Mucosa of stomach (tissue), 1 donor: ENCODE measurements around the gene DEDD.

ENCODE experiments used
- H3K27me3 ChIP-seq: one replicate; pipeline ENCODE4 v1.7.0; 2013; ENCODE audit warnings: mild to moderate bottlenecking, low read length; ENCODE audit not compliant: control insufficient read depth, insufficient read depth
- H3K36me3 ChIP-seq: one replicate; pipeline ENCODE4 v1.7.0; 2013; ENCODE audit warnings: low read length; ENCODE audit not compliant: control insufficient read depth, insufficient read depth
- H3K4me1 ChIP-seq: one replicate; pipeline ENCODE4 v1.7.0; 2013; ENCODE audit warnings: mild to moderate bottlenecking, low read length; ENCODE audit not compliant: control insufficient read depth, insufficient read depth
- H3K4me3 ChIP-seq: one replicate; pipeline ENCODE4 v1.7.0; 2013; ENCODE audit warnings: low read length
- H3K9ac ChIP-seq: one replicate; pipeline ENCODE4 v1.7.0; 2013; ENCODE audit warnings: mild to moderate bottlenecking, low read length, moderate library complexity
- H3K9me3 ChIP-seq: one replicate; pipeline ENCODE4 v1.7.0; 2013; ENCODE audit warnings: mild to moderate bottlenecking, low read length, moderate library complexity; ENCODE audit not compliant: control insufficient read depth
- donor health status: Pancreatic carcinoma.

DEDD gene

GRCh38 chr1:161085165-161085564, 47.3 kb downstream of the DEDD start:
- Histone ChIP-seq H3K27me3 (no peaks in the 10 kb centered on the region), H3K4me3 (no peak overlapping the region), H3K9ac (peak overlapping the region; percentile 91), H3K4me1 (peaks cover 91% of the 10 kb centered on the region), H3K36me3 (no peaks in the 10 kb centered on the region), H3K9me3 (no peaks in the 10 kb centered on the region)

GRCh38 chr1:161084597-161084988, 47.9 kb downstream of the DEDD start:
- no peaks in the 10 kb centered on the region for H3K9me3 ChIP-seq
- no peak overlapping the region for H3K4me3 ChIP-seq
- no peaks in the 10 kb centered on the region for H3K36me3 ChIP-seq
- H3K4me1 ChIP-seq, result peaks cover 89% of the 10 kb centered on the region
- H3K27me3 ChIP-seq, result no peaks in the 10 kb centered on the region
- peak overlapping the region; percentile 91 for H3K9ac ChIP-seq

GRCh38 chr1:161083748-161084596, 48.5 kb downstream of the DEDD start:
- H3K9me3 ChIP-seq, result no peaks in the 10 kb centered on the region
- no peaks in the 10 kb centered on the region for H3K36me3 ChIP-seq
- H3K4me3 ChIP-seq, result no peak overlapping the region
- no peaks in the 10 kb centered on the region for H3K27me3 ChIP-seq
- H3K9ac ChIP-seq, result peak overlapping the region; percentile 91
- H3K4me1 ChIP-seq, result peaks cover 87% of the 10 kb centered on the region

GRCh38 chr1:161082996-161083747, 49.3 kb downstream of the DEDD start:
- Histone ChIP-seq H3K9me3 (no peaks in the 10 kb centered on the region), H3K4me3 (no peak overlapping the region), H3K36me3 (no peaks in the 10 kb centered on the region), H3K9ac (peak overlapping the region; percentile 91), H3K27me3 (no peaks in the 10 kb centered on the region), H3K4me1 (peaks cover 83% of the 10 kb centered on the region)

GRCh38 chr1:161082483-161082882, 50.0 kb downstream of the DEDD start:
- H3K4me3 ChIP-seq, result no peak overlapping the region

GRCh38 chr1:161081519-161081918, 50.9 kb downstream of the DEDD start:
- H3K9me3 ChIP-seq, result no peaks in the 10 kb centered on the region
- no peak overlapping the region for H3K4me3 ChIP-seq
- H3K9ac ChIP-seq, result no peak overlapping the region
- H3K27me3 ChIP-seq, result no peaks in the 10 kb centered on the region
- peaks cover 5% of the 10 kb centered on the region for H3K36me3 ChIP-seq
- H3K4me1 ChIP-seq, result peaks cover 67% of the 10 kb centered on the region

More at GRCh38 chr1:161082483-161082882, 50.0 kb downstream of the DEDD start:
- Histone ChIP-seq H3K36me3 (peaks cover 2% of the 10 kb centered on the region), H3K9me3 (no peaks in the 10 kb centered on the region), H3K27me3 (no peaks in the 10 kb centered on the region), H3K9ac (peak overlapping the region; percentile 76), H3K4me1 (peaks cover 76% of the 10 kb centered on the region)

- H3K9me3 ChIP-seq, result no peaks in the 10 kb centered on the region
- H3K36me3 ChIP-seq, result peaks cover 5% of the 10 kb centered on the region
- H3K9ac ChIP-seq, result no peak overlapping the region
- no peaks in the 10 kb centered on the region for H3K27me3 ChIP-seq
- peaks cover 59% of the 10 kb centered on the region for H3K4me1 ChIP-seq
- H3K4me3 ChIP-seq, result no peak overlapping the region
Observed at GRCh38 chr1:161080441-161081405, 51.7 kb downstream of the DEDD start.

- H3K4me3 ChIP-seq, result no peak overlapping the region
- no peaks in the 10 kb centered on the region for H3K27me3 ChIP-seq
- H3K36me3 ChIP-seq, result peaks cover 5% of the 10 kb centered on the region
- no peaks in the 10 kb centered on the region for H3K9me3 ChIP-seq
- no peak overlapping the region for H3K9ac ChIP-seq
- peaks cover 53% of the 10 kb centered on the region for H3K4me1 ChIP-seq
Observed at GRCh38 chr1:161079436-161080110, 52.9 kb downstream of the DEDD start.

GRCh38 chr1:161077426-161077825, 55.0 kb downstream of the DEDD start:
- Histone ChIP-seq H3K36me3 (peaks cover 17% of the 10 kb centered on the region), H3K4me1 (peaks cover 43% of the 10 kb centered on the region), H3K9ac (no peak overlapping the region), H3K9me3 (no peaks in the 10 kb centered on the region), H3K27me3 (no peaks in the 10 kb centered on the region), H3K4me3 (no peak overlapping the region)

- peaks cover 18% of the 10 kb centered on the region for H3K36me3 ChIP-seq
- no peak overlapping the region for H3K4me3 ChIP-seq
- no peaks in the 10 kb centered on the region for H3K27me3 ChIP-seq
- peaks cover 34% of the 10 kb centered on the region for H3K4me1 ChIP-seq
- no peak overlapping the region for H3K9ac ChIP-seq
- no peaks in the 10 kb centered on the region for H3K9me3 ChIP-seq
Observed at GRCh38 chr1:161076410-161076809, 56.1 kb downstream of the DEDD start.

GRCh38 chr1:161074676-161075368, 57.6 kb downstream of the DEDD start:
- Histone ChIP-seq H3K9ac (no peak overlapping the region), H3K9me3 (no peaks in the 10 kb centered on the region), H3K4me3 (no peak overlapping the region), H3K27me3 (no peaks in the 10 kb centered on the region), H3K4me1 (peaks cover 22% of the 10 kb centered on the region), H3K36me3 (peaks cover 18% of the 10 kb centered on the region)
